NOMO-1 treated with DMSO at 0.1 percent for 48 hours (cell line): ENCODE results near the gene NDUFA6.
"Not testable (repeated sequence)": the region's sequence is repeated elsewhere in the genome, so short reads cannot be mapped to it uniquely, and the experiment has no call there.

Experiments used
- DNase-seq: peaks from one replicate; lab custom pipeline; 2025; ENCODE audit not compliant: unreplicated experiment; lab: John Stamatoyannopoulos, UW

The NDUFA6 gene

GRCh38 chr22:42090596-42091454 lies at the start of gene NDUFA6:
Gene NDUFA6 (minus strand): TSS chr22:42090772. CDS start chr22:42090744, 28 bp downstream.
- DNase-seq, result peak; percentile 99

DNA sequence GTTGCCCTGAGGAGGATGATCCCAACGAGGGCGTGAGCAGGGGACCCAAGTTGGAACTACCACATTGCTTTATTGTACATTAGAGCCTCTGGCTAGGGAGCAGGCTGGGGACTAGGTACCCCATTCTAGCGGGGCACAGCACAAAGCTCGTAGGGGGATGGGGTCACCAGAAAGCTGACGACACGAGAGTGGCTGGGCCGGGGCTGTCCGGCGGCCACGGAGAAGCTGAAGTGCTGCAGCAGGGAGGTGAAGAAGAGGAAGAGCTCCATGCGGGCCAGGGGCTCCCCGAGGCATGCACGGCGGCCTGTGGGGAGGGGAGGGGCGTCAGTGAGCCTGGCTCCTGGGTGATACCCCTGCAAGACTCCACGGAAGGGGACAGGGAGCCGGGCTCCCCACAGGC lies 49.6 kb upstream of the NDUFA6 start:
- DNase-seq, result not testable (repeated sequence)

DNA sequence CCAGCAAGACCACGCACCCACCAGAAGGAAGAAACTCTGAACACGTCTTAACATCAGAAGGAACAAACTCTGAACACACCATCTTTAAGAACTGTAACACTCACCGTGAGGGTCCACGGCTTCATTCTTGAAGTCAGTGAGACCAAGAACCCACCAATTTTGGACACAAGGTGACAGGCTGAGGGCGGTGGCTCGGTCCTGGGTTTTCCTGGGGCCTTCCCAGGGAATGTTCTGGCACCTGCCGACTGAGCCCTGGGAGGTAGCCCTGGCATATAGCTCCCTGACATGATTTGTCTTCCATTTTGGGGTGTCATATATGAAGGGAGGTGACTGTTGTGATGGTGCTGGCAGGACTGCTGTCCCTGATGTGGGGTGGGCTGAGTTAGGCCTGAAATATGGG lies 48.9 kb upstream of the NDUFA6 start:
- DNase-seq, result not testable (repeated sequence)

DNA sequence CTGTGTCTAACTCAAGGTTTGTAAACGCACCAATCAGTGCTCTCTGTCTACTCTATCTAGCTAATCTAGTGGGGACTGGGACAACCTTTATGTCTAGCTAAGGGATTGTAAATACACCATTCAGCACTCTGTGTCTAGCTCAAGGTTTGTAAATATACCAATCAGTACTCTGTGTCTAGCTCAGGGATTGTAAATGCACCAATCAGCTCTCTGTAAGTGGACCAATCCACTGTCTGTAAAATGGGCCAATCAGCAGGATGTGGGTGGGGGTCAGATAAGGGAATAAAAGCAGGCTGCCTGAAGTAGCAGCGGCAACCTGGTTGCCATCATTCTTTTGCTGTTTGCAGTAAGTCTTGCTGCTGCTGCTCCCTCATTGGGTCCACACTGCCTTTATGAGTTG lies 48.4 kb upstream of the NDUFA6 start:
- DNase-seq, result no peak

GRCh38 chr22:42138122-42138770 lies 47.7 kb upstream of the NDUFA6 start:
- no peak for DNase-seq

GRCh38 chr22:42135688-42136087 lies 45.1 kb upstream of the NDUFA6 start:
- not testable (repeated sequence) for DNase-seq

GRCh38 chr22:42134100-42135020 lies 43.8 kb upstream of the NDUFA6 start:
- peak; percentile 24 for DNase-seq

DNA sequence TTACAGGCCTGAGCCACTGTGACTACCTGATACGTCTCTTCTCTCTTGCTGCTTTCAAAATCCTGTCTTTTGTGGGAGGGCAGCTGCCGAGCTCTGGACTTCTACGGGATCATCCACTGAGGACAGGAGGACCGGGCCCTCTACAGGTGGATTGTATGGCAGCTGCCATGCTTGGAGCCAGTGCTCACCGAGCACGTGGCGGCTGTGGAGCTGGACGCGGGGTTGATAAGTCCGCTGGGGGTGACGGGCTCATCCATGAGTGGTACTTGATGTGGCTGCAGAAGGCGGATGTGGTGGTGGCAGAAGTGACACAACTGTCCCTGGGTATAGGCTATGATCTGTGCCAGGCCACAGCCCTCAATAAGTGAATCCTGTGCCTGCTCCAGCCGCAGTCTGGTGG lies 41.9 kb upstream of the NDUFA6 start:
- DNase-seq, result no peak

GRCh38 chr22:42131562-42131961 lies 41.0 kb upstream of the NDUFA6 start:
- DNase-seq, result no peak

DNA sequence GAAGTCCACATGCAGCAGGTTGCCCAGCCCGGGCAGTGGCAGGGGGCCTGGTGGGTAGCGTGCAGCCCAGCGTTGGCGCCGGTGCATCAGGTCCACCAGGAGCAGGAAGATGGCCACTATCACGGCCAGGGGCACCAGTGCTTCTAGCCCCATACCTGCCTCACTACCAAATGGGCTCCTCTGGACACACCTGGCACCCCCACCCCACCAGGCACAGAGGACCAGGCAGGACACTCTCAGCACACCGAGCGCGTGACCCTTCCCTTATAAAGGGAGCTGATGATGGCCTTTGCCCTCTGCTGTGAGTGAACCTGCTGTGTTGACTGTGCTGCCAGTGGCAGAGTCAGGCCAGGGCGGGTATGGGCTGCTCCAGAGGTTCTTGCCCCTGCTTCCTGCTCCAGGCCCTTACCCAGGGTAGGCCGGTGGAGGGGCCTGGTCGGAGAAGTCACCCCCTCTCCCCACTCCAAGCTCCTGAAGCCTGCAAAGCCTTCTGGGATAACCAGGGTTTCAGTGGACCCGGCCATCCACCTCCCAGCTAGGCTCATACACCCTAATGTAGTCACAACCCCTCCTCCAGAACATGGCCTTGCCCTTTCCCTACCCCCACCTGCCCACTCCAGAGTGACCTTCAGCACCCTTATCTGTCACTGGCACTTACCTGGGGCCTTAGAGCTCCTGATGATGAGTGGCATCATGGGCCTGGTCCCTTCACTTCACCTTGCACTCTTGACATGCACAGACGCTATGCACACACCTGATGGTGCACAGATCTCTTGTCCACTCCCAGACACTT lies 40.3 kb upstream of the NDUFA6 start, which contains the start of gene CYP2D6:
Gene CYP2D6 (minus strand): TSS at position 172 of the 793 bp plus-strand sequence. CDS start 19 bp downstream, at position 153.
- not testable (repeated sequence) for DNase-seq

GRCh38 chr22:42130182-42130581 lies 39.6 kb upstream of the NDUFA6 start:
- not testable (repeated sequence) for DNase-seq

GRCh38 chr22:42128776-42129694 lies 38.5 kb upstream of the NDUFA6 start:
- not testable (repeated sequence) for DNase-seq

GRCh38 chr22:42128007-42128406 lies 37.4 kb upstream of the NDUFA6 start:
- DNase-seq, result not testable (repeated sequence)

DNA sequence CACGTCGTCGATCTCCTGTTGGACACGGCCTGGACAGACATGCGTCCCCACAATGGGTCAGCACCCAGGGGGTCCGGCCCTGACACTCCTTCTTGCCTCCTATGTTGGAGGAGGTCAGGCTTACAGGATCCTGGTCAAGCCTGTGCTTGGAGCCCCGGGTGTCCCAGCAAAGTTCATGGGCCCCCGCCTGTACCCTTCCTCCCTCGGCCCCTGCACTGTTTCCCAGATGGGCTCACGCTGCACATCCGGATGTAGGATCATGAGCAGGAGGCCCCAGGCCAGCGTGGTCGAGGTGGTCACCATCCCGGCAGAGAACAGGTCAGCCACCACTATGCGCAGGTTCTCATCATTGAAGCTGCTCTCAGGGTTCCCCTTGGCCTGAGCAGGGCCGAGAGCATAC lies 37.0 kb upstream of the NDUFA6 start:
- no peak for DNase-seq

DNA sequence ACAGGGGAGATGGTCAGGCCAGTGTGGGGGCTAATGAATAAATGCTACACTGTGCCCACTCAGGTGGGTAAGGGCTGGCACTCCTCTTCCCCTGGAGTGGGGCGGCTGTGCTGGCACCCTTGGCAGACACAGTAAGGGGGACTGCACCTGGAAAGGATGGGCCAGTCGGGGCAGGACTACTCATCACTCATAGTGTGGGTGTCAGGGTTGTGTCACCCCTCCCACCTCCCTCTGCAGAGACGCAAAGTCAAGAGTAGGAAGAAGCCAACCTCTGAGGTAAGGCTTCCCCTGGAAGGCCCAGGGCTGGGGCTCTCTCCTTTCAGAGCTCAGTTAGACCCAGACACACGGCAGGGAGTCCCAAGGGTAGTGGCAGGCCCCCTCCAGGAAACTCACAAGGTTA lies 33.0 kb upstream of the NDUFA6 start:
- not testable (repeated sequence) for DNase-seq

DNA sequence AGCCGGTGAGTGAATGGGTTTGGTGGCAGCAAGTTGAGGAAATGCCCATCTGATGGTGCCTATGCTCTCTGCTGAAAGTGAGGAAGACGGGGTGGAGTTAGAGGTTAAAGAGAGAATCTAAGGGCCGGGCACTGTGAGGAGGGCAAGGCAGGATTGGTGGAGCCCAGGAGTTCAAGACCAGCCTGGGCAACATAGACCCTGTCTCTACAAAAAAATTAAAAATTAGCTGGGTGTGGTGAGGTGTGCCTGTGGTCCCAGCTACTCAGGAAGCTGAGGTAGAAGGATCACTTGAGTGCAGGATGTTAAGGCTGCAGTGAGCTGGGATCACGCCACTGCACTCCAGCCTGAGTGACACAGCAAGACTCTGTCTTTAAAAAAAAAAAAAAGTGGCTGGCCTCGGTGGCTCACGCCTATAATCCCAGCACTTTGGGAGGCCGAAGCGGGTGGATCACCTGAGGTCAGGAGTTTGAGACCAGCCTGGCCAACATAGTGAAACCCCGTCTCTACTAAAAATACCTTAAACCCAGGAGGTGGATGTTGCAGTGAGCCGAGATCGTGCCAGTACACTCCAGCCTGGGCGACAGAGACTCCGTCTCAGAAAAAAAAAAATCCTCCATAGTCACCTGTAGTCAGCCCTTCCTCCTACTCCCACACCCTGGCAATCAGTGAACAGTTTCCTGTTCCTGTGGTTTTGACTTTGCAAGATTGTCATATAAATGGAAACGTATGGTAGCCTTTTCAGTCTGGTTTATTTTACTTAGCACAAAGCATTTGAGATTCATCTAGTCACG lies 29.9 kb upstream of the NDUFA6 start:
- peak; percentile 39 for DNase-seq

- no peak for DNase-seq
Measured at GRCh38 chr22:42116848-42117424, 26.4 kb upstream of the NDUFA6 start.

DNA sequence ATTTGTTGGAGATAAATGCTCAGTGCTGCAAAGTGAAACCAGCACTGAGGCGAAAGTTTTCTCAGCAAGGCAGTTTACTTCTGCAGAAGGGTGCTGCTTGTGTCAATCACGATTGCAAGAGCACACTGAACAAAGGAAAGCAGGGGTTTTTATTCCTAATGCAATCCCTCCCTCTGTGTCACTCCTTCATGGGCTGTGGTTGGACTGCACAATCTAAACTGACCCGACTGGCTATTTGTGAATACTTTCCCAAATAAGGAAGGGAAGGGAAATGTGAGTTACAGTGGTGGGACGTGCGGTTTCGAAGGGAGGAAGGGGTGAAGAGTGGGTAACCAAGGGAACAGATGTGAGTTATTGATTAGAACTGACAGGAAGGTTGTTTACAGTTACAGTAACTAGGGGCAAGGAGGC lies 24.9 kb upstream of the NDUFA6 start:
- DNase-seq, result not testable (repeated sequence)
